ENCODE results near the gene ARL8B. TPM values are rescaled to one million over a fixed set of nuclear protein-coding genes. Genes with fewer than 3 reads are reported as not detected.

ARL8B gene
- total RNA-seq, 3 donors from 2014 or later (not counting 1 experiment from before 2014, with no cell fraction given) = 43.3 to 52.7 (median 48.9) TPM

DNA sequence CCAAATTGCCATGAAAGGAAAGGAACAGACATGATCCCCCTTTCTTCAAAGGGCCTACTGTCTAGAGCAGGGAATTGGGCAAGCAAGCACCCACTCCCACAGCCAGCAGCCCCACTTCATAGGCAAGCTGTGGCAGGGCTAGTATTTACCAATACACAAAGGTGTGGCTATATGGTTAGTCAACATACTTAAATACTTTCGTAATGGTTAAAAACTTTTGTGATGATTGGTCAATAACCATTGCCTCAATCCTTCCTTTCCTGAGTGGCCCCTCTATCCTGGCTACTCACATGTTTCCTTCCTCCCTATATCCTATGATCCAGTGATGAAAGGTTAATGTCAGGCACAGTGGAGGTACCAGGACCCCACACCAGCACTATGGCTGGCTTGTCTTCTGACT is 30.1 kb upstream of the ARL8B start:
- intact Hi-C loops (cut with micrococcal nuclease) = no loop called here
- Histone ChIP-seq H3K4me1 (ENCODE audit: control insufficient read depth, insufficient read depth, low read length) (peaks cover 3% of the 10 kb centered on the region), H3K36me3 (ENCODE audit: control insufficient read depth, insufficient read depth, low read length) (no peaks in the 10 kb centered on the region), H3K9me3 (ENCODE audit: control insufficient read depth, insufficient read depth, low read length) (no peaks in the 10 kb centered on the region), H3K27ac (ENCODE audit: low read length) (no peak overlapping the region), H3K4me3 (ENCODE audit: low read length) (no peak overlapping the region), H3K27me3 (ENCODE audit: control insufficient read depth, insufficient read depth, low read length) (peaks cover 3% of the 10 kb centered on the region)
- Mint-ChIP-seq H3K27me3 (ENCODE audit: low read depth in 2 of 2) (peaks cover 14 to 18% of the 10 kb centered on the region in 2 donors), H3K36me3 (no peaks in the 10 kb centered on the region), H3K4me1 (no peaks in the 10 kb centered on the region), H3K9me3 (no peaks in the 10 kb centered on the region), H3K27ac (no peak overlapping the region), H3K4me3 (no peak overlapping the region)
- ATAC-seq (no peak), DNase-seq (no peak)
- TF ChIP-seq CTCF (IDR thresholded peaks at IDR 0.05) = no peak
- WGBS (ENCODE audit: insufficient coverage) = 80% methylated on average over 1 of the region's 1 CpG

DNA sequence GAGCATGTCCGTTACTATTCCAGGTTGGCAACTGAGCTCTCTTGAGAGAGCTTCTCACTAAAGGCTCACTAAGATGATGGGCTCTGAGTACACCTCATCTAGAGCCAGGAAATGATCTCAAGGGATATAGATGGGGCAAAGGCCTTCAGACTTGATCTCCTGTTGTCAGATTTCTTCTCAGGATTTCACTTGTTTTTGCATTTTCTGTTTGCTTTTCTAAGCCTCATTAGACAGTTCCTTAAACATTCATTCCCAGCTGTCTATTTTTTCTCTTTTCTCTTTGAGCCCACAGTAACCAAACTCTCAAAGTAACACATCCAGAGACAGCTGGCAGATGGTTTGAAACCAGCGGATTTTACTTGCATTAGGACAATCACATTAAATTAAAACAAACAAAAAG is 28.4 kb upstream of the ARL8B start:
- H3K27ac Mint-ChIP-seq = no peak overlapping the region
- H3K36me3 Mint-ChIP-seq = no peaks in the 10 kb centered on the region
- no peaks in the 10 kb centered on the region for H3K36me3 ChIP-seq (ENCODE audit: control insufficient read depth, insufficient read depth, low read length)
- H3K4me1 ChIP-seq (ENCODE audit: control insufficient read depth, insufficient read depth, low read length) = peaks cover 3% of the 10 kb centered on the region
- no peak overlapping the region for H3K4me3 ChIP-seq (ENCODE audit: low read length)
- no peak for TF ChIP-seq CTCF (IDR thresholded peaks at IDR 0.05)
- intact Hi-C loops (cut with micrococcal nuclease) = no loop called here
- H3K4me1 Mint-ChIP-seq = no peaks in the 10 kb centered on the region
- H3K9me3 ChIP-seq (ENCODE audit: control insufficient read depth, insufficient read depth, low read length) = no peaks in the 10 kb centered on the region
- H3K4me3 Mint-ChIP-seq = no peak overlapping the region
- H3K9me3 Mint-ChIP-seq = no peaks in the 10 kb centered on the region
- peaks cover 14 to 22% of the 10 kb centered on the region in 2 donors for H3K27me3 Mint-ChIP-seq (ENCODE audit: low read depth in 2 of 2)
- no peak overlapping the region for H3K27ac ChIP-seq (ENCODE audit: low read length)
- 71% methylated on average over 2 of the region's 2 CpGs for WGBS (ENCODE audit: insufficient coverage)
- no peak for DNase-seq
- ATAC-seq = no peak
- peaks cover 3% of the 10 kb centered on the region for H3K27me3 ChIP-seq (ENCODE audit: control insufficient read depth, insufficient read depth, low read length)

DNA sequence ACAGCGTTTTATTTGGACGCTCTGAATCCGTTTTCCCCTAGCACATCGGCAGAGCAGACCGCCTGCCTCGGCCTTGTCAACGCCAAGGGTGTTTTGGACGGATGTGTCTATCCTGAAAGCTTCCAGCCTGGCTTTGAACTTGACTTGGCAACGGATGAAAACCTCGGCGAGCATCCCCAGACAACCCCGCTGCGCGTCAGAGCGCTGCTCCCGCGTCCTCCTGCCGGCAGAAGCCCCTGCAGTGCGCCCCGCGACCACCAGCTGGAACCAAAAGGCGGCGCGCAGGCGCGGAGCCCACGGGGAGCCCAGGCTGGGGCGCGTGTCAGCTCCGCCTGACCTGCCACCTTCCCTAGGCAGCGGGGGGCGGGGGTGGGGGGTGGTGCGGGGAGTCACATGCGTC is 26.2 kb upstream of the ARL8B start:
- Mint-ChIP-seq H3K4me3 (no peak overlapping the region), H3K27ac (no peak overlapping the region)
- ATAC-seq = peak in 1 of 3 donors; percentile 53

More for the DNA sequence above, 26.2 kb upstream of the ARL8B start:
- intact Hi-C loops (cut with micrococcal nuclease) = no loop called here
- peak in 1 of 2 donors; percentile 10 for DNase-seq
- no peak for TF ChIP-seq CTCF (IDR thresholded peaks at IDR 0.05)
- 9% methylated on average over 34 of the region's 34 CpGs for WGBS (ENCODE audit: insufficient coverage)
- H3K27ac ChIP-seq (ENCODE audit: low read length) = no peak overlapping the region
- H3K9me3 ChIP-seq (ENCODE audit: control insufficient read depth, insufficient read depth, low read length) = no peaks in the 10 kb centered on the region
- no peak overlapping the region for H3K4me3 ChIP-seq (ENCODE audit: low read length)
- H3K4me1 ChIP-seq (ENCODE audit: control insufficient read depth, insufficient read depth, low read length) = peaks cover 3% of the 10 kb centered on the region
- Mint-ChIP-seq H3K27me3 (ENCODE audit: low read depth in 2 of 2) (peaks cover 14 to 20% of the 10 kb centered on the region in 2 donors), H3K4me1 (no peaks in the 10 kb centered on the region), H3K9me3 (no peaks in the 10 kb centered on the region), H3K36me3 (no peaks in the 10 kb centered on the region)
- peaks cover 3% of the 10 kb centered on the region for H3K27me3 ChIP-seq (ENCODE audit: control insufficient read depth, insufficient read depth, low read length)
- no peaks in the 10 kb centered on the region for H3K36me3 ChIP-seq (ENCODE audit: control insufficient read depth, insufficient read depth, low read length)

Data from natural killer cell (primary cell).